Measurements from ENCODE around the gene OTOG. TPM values are rescaled to one million over a fixed set of nuclear protein-coding genes. Genes with fewer than 3 reads are reported as not detected.

Gene OTOG
- total and polyA plus RNA-seq, 2 of the 8 experiments (the other 6 are each of a cell fraction or from before 2014, with no cell fraction given) = 0.41 to 1.5 TPM

DNA sequence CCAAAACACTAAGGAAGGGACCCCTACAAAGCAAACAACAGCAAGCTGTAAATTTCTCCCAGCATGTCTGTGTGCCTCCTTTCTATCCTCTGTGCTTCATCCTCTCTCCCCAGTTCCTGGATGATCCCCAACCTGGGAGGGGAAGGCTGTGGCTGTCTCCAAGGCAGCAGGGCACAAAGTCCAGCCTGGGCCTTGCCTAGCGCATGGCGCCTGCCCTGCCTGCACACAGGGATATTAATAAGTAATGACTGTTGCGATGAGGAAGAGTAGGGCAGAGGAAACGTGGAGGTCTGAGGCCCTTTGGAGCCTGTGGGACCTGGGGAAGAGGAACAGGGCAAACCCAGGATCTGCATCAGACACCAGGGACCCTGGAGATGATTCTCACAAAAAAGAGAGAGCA is 4.8 kb upstream of the OTOG start (continued):
- TF ChIP-seq, protein P1, sequence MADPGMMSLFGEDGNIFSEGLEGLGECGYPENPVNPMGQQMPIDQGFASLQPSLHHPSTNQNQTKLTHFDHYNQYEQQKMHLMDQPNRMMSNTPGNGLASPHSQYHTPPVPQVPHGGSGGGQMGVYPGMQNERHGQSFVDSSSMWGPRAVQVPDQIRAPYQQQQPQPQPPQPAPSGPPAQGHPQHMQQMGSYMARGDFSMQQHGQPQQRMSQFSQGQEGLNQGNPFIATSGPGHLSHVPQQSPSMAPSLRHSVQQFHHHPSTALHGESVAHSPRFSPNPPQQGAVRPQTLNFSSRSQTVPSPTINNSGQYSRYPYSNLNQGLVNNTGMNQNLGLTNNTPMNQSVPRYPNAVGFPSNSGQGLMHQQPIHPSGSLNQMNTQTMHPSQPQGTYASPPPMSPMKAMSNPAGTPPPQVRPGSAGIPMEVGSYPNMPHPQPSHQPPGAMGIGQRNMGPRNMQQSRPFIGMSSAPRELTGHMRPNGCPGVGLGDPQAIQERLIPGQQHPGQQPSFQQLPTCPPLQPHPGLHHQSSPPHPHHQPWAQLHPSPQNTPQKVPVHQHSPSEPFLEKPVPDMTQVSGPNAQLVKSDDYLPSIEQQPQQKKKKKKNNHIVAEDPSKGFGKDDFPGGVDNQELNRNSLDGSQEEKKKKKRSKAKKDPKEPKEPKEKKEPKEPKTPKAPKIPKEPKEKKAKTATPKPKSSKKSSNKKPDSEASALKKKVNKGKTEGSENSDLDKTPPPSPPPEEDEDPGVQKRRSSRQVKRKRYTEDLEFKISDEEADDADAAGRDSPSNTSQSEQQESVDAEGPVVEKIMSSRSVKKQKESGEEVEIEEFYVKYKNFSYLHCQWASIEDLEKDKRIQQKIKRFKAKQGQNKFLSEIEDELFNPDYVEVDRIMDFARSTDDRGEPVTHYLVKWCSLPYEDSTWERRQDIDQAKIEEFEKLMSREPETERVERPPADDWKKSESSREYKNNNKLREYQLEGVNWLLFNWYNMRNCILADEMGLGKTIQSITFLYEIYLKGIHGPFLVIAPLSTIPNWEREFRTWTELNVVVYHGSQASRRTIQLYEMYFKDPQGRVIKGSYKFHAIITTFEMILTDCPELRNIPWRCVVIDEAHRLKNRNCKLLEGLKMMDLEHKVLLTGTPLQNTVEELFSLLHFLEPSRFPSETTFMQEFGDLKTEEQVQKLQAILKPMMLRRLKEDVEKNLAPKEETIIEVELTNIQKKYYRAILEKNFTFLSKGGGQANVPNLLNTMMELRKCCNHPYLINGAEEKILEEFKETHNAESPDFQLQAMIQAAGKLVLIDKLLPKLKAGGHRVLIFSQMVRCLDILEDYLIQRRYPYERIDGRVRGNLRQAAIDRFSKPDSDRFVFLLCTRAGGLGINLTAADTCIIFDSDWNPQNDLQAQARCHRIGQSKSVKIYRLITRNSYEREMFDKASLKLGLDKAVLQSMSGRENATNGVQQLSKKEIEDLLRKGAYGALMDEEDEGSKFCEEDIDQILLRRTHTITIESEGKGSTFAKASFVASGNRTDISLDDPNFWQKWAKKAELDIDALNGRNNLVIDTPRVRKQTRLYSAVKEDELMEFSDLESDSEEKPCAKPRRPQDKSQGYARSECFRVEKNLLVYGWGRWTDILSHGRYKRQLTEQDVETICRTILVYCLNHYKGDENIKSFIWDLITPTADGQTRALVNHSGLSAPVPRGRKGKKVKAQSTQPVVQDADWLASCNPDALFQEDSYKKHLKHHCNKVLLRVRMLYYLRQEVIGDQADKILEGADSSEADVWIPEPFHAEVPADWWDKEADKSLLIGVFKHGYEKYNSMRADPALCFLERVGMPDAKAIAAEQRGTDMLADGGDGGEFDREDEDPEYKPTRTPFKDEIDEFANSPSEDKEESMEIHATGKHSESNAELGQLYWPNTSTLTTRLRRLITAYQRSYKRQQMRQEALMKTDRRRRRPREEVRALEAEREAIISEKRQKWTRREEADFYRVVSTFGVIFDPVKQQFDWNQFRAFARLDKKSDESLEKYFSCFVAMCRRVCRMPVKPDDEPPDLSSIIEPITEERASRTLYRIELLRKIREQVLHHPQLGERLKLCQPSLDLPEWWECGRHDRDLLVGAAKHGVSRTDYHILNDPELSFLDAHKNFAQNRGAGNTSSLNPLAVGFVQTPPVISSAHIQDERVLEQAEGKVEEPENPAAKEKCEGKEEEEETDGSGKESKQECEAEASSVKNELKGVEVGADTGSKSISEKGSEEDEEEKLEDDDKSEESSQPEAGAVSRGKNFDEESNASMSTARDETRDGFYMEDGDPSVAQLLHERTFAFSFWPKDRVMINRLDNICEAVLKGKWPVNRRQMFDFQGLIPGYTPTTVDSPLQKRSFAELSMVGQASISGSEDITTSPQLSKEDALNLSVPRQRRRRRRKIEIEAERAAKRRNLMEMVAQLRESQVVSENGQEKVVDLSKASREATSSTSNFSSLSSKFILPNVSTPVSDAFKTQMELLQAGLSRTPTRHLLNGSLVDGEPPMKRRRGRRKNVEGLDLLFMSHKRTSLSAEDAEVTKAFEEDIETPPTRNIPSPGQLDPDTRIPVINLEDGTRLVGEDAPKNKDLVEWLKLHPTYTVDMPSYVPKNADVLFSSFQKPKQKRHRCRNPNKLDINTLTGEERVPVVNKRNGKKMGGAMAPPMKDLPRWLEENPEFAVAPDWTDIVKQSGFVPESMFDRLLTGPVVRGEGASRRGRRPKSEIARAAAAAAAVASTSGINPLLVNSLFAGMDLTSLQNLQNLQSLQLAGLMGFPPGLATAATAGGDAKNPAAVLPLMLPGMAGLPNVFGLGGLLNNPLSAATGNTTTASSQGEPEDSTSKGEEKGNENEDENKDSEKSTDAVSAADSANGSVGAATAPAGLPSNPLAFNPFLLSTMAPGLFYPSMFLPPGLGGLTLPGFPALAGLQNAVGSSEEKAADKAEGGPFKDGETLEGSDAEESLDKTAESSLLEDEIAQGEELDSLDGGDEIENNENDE (IDR thresholded peaks at IDR 0.05; ENCODE audit: insufficient replicate concordance, low read length) = no peak
- TF ChIP-seq, protein P2, sequence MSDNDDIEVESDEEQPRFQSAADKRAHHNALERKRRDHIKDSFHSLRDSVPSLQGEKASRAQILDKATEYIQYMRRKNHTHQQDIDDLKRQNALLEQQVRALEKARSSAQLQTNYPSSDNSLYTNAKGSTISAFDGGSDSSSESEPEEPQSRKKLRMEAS (IDR thresholded peaks at IDR 0.05) = no peak
- TF ChIP-seq NANOG (IDR thresholded peaks at IDR 0.05; ENCODE audit: insufficient read depth, low read depth, low read length, poor library complexity, severe bottlenecking) (no peak), KDM4A (IDR thresholded peaks at IDR 0.05; ENCODE audit: low read depth, low read length, severe bottlenecking) (no peak), NRF1 (IDR thresholded peaks at IDR 0.05; ENCODE audit: low read depth, low read length) (no peak), CTBP2 (IDR thresholded peaks at IDR 0.05; ENCODE audit: borderline replicate concordance, insufficient read depth, insufficient read length, low read length) (no peak), EZH2 (IDR thresholded peaks at IDR 0.05; ENCODE audit: low read depth, low read length, severe bottlenecking) (no peak)
- TF ChIP-seq, protein P3, sequence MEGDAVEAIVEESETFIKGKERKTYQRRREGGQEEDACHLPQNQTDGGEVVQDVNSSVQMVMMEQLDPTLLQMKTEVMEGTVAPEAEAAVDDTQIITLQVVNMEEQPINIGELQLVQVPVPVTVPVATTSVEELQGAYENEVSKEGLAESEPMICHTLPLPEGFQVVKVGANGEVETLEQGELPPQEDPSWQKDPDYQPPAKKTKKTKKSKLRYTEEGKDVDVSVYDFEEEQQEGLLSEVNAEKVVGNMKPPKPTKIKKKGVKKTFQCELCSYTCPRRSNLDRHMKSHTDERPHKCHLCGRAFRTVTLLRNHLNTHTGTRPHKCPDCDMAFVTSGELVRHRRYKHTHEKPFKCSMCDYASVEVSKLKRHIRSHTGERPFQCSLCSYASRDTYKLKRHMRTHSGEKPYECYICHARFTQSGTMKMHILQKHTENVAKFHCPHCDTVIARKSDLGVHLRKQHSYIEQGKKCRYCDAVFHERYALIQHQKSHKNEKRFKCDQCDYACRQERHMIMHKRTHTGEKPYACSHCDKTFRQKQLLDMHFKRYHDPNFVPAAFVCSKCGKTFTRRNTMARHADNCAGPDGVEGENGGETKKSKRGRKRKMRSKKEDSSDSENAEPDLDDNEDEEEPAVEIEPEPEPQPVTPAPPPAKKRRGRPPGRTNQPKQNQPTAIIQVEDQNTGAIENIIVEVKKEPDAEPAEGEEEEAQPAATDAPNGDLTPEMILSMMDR (IDR thresholded peaks at IDR 0.05; ENCODE audit: control extremely low read depth in 1 of 3, insufficient read depth in 1 of 3, low read depth in 1 of 3, low read length in 3 of 3) = no peak
